GM19193 (cell line): ENCODE results near the gene LRCH4.

Experiments
- POLR2A ChIP-seq: IDR thresholded peaks from 4 replicates; pipeline ENCODE4 v1.6.1; 2011; ENCODE audit not compliant: insufficient read depth, insufficient read length; ENCODE audit errors: extremely low read depth

The LRCH4 gene

DNA sequence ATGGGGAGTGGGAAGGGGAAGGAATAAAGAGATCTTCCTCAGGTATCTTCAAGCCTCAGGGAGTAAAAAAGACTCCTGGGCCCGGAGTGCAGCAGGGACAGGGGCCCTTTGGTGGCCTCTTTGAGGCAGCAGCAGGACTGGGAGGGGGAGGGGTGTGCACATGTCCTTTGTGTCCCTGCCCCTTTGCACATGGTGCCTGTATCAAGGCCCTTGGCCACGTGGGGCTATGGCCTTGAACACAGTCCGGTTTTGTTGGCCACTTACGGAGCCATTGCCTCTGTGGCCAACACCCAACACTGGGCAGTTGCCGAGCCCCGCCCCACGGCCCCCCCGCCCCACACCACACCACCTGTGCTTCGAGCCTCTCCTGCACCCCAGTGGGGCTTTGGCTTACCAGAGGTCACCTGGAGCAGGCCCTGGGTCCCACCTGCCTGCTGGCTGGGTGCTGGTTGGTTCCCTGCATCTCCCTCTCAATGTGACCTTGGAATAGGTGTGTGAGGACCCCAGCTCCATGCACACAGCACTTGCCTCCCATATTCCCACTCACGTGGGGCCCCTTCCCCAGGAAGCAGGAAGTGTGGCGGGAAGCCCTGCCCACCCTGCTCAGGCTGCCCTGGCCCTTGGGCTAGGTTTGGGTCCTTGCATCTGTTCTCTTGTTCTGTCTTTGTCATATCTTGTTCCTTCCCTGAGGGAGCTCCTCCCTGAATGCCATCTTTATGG, 17.6 kb downstream of the LRCH4 start:
- TF ChIP-seq POLR2A = peak; percentile 25

GRCh38 chr7:100567751-100568175, 18.2 kb downstream of the LRCH4 start:
- TF ChIP-seq POLR2A = no peak

- TF ChIP-seq POLR2A = no peak
These were observed 18.7 kb downstream of the LRCH4 start for GRCh38 chr7:100567031-100567730.

GRCh38 chr7:100566018-100566531, 19.9 kb downstream of the LRCH4 start:
- TF ChIP-seq POLR2A = no peak

DNA sequence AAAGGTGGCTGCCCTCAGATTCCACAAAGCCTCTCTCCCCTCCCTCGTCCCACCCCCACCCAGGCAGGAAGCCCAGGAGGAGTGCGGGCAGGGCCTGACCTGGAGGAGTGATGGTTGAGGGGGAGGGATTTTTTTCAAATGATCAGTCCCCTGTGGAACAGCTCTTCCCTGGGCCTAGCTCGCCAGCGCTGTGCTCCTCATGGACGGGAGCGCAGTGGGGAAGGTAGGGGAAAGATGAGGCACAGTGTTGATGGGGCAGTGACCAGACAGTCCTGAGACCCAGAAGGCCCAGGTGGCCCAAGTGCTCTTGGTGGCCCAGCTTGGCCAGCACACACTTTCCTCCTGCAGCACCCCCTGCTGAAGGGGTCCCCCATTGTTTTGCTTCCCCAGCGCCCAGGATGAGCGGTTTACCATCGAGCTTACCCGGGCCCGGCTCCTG, 20.8 kb downstream of the LRCH4 start:
- no peak for TF ChIP-seq POLR2A

GRCh38 chr7:100563809-100564400, 22.0 kb downstream of the LRCH4 start:
- TF ChIP-seq POLR2A = no peak

GRCh38 chr7:100563100-100563564, 22.8 kb downstream of the LRCH4 start:
- no peak for TF ChIP-seq POLR2A

DNA sequence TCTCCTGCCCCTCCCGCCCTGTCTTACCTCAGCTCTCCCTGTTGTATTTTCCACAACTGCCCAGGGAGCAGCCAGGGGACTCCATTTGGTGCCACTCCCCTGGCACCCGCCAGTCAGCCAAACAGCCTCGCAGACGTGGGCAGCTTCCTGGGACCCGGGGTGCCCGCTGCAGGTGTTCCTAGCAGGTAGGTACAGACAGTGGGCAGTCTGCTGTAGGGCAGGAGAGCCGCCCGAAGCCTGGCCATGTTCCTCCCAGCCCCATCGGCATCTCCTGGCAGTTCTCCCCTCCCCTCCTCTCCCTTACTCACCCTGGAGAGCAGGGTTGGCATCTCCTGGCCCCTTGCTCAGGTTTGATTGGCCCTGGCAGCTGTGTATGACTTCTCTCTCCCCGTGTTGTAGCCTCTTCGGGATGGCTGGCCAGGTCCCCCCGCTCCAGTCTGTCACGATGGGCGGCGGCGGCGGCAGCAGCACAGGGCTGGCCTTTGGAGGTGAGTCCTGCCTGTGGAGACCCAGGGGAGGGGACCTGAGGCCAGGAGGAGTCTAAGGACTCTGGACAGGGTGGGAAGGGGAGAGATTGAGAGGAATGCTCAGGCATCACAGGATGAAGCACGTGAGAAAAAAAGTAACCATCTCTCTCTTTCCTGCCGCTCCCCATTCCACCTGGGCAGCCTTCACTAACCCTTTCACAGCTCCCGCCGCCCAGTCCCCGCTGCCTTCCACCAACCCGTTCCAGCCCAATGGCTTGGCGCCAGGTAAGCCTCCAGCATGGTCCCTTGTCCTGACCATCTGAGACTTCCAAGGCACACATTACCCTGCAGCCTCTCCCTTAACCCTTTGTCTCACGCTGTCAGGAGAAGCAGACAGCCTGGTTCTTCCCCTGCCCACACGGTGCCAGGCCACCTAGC, 23.5 kb downstream of the LRCH4 start:
- no peak for TF ChIP-seq POLR2A

DNA sequence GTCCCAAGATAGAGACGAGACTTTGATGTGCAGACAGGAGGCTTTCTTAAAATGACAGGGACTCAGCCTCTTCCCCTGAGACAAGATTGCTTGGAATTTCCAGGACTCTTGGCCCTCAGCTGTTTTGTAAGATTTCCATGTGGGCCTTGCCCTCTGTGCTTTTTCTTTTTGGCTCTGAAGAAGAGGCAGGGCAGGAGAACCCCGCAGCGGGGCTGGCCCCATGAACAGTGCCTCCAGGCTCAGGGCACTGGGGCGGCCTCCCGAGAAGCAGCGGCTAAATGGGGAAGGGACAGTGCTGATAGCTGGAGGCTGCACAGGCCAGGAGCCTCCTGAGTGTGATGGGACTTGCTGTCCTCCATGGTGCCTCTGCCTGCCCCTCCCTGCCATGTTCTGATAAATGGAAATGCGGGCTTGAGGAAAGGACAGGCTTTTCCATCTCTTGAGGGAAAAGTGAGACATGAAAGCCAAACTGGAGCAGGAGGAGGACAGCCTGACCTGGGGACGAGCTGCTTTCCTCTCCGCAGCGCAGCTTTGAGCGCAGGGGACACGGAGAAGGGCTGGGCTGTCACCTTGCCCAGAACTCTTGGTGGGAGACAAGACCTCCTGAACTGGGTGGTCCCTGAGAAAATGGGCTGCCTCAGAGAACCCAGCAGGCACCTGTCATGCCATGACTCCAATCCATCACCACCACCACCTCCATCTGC, 24.3 kb downstream of the LRCH4 start:
- no peak for TF ChIP-seq POLR2A

GRCh38 chr7:100559127-100559526, 26.8 kb downstream of the LRCH4 start:
- no peak for TF ChIP-seq POLR2A

- no peak for TF ChIP-seq POLR2A
These were observed 29.4 kb downstream of the LRCH4 start for GRCh38 chr7:100556541-100556940.

DNA sequence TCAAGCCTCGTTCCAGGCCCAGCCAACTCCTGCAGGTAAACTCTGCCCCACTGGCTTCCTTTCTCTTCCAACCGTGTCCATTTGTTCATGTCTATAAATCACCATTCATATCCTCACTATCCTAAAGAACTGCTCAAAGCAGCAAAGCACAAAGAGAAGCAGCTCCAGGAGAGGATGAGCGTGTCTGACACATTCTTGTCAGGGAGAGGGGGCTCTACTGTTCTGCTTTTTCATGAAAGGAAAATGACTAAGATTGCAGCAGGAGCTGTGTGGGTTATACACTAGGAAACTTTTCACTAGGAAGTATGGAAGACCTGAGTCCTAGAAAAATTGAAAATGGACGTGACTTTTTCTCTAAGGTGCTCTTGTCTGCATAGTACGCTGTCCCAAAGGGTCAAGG, 30.2 kb downstream of the LRCH4 start:
- TF ChIP-seq POLR2A = no peak

GRCh38 chr7:100553032-100553431, 32.9 kb downstream of the LRCH4 start:
- TF ChIP-seq POLR2A = no peak

DNA sequence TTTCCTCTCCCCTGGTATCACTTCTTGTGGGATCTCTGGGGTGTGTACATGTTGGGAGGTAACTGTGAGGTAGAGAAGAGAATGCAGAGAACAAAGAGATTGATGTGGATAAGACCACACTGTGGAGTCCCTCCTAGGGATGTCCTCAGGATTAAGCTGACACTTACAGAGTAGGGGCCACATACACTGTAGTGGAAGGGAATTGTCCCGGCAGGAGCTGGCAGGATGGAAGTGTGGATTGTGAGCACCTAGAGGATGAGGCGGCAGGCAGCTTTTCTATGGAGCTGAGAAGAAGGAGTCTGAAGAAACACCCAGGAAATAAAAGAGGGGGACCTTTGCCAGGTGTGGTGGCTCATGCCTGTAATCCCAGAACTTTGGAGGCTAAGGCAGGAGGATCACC, 33.4 kb downstream of the LRCH4 start:
- no peak for TF ChIP-seq POLR2A

GRCh38 chr7:100547872-100548271, 38.1 kb downstream of the LRCH4 start:
- no peak for TF ChIP-seq POLR2A
